Bronchial epithelial cell (primary cell): Measurements from ENCODE around the gene FLNA. TPM values are rescaled to one million over a fixed set of nuclear protein-coding genes. Genes with fewer than 3 reads are reported as not detected.

Experiments used
- DNase-seq: peaks from one replicate; pipeline ENCODE4 v3.0.0-alpha.2; 2010; ENCODE audit warnings: low read depth
- FAIRE-seq: peaks from 2 replicates; lab custom pipeline; 2011; peaks lifted over from hg19 to GRCh38; lab: Jason Lieb, UNC
- H3K27me3 ChIP-seq: 2 replicates; pipeline ENCODE4 v1.5.1; 2011; ENCODE audit warnings: low read length; ENCODE audit not compliant: control insufficient read depth, insufficient read depth
- H3K36me3 ChIP-seq: 2 replicates; pipeline ENCODE4 v1.5.1; 2011; ENCODE audit warnings: low read length; ENCODE audit not compliant: control insufficient read depth, insufficient read depth
- H3K4me3 ChIP-seq: 2 replicates; pipeline ENCODE4 v1.5.1; 2011; ENCODE audit warnings: mild to moderate bottlenecking, low read depth, low read length, control low read depth
- total RNA-seq: library from RNA; depleted of rRNA; stranded (reverse); fragments of >200 nt; gene quantifications from 2 replicates; pipeline ENCODE4 v1.2.1, GENCODE V29; 2014
- TF ChIP-seq, protein P1 (sequence below): IDR thresholded peaks from 2 replicates; pipeline ENCODE4 v1.5.1; 2011; ENCODE audit warnings: mild to moderate bottlenecking, moderate library complexity, low read length, control low read depth, inconsistent platforms; ENCODE audit not compliant: insufficient read depth, severe bottlenecking

FLNA gene
- total RNA-seq, 1 donor from 2014 or later = 858 TPM

GRCh38 chrX:154382483-154383069 is 8.1 kb upstream of the FLNA start:
- DNase-seq (no peak), FAIRE-seq (no peak)
- H3K27me3 ChIP-seq = no peaks in the 10 kb centered on the region
- peaks cover 4% of the 10 kb centered on the region for H3K36me3 ChIP-seq
- TF ChIP-seq, protein P1, sequence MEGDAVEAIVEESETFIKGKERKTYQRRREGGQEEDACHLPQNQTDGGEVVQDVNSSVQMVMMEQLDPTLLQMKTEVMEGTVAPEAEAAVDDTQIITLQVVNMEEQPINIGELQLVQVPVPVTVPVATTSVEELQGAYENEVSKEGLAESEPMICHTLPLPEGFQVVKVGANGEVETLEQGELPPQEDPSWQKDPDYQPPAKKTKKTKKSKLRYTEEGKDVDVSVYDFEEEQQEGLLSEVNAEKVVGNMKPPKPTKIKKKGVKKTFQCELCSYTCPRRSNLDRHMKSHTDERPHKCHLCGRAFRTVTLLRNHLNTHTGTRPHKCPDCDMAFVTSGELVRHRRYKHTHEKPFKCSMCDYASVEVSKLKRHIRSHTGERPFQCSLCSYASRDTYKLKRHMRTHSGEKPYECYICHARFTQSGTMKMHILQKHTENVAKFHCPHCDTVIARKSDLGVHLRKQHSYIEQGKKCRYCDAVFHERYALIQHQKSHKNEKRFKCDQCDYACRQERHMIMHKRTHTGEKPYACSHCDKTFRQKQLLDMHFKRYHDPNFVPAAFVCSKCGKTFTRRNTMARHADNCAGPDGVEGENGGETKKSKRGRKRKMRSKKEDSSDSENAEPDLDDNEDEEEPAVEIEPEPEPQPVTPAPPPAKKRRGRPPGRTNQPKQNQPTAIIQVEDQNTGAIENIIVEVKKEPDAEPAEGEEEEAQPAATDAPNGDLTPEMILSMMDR = no peak
- no peak overlapping the region for H3K4me3 ChIP-seq

- Histone ChIP-seq H3K27me3 (no peaks in the 10 kb centered on the region), H3K36me3 (peaks cover 4% of the 10 kb centered on the region), H3K4me3 (no peak overlapping the region)
- DNase-seq = no peak
- TF ChIP-seq, protein P1 = no peak
- FAIRE-seq = no peak
These were observed 6.8 kb upstream of the FLNA start for GRCh38 chrX:154381271-154381670.

GRCh38 chrX:154380787-154381186 is 6.4 kb upstream of the FLNA start:
- TF ChIP-seq, protein P1 = no peak
- no peak for DNase-seq
- FAIRE-seq = no peak
- Histone ChIP-seq H3K4me3 (no peak overlapping the region), H3K27me3 (no peaks in the 10 kb centered on the region), H3K36me3 (peaks cover 4% of the 10 kb centered on the region)

- Histone ChIP-seq H3K27me3 (no peaks in the 10 kb centered on the region), H3K36me3 (peaks cover 4% of the 10 kb centered on the region), H3K4me3 (peak overlapping the region; percentile 68)
- FAIRE-seq = no peak
- TF ChIP-seq, protein P1 = no peak
- DNase-seq = no peak
These were observed 5.7 kb upstream of the FLNA start for GRCh38 chrX:154380153-154380552.

- no peak for DNase-seq
These were observed 5.1 kb upstream of the FLNA start for GRCh38 chrX:154379569-154379951.

More at GRCh38 chrX:154379569-154379951, 5.1 kb upstream of the FLNA start:
- Histone ChIP-seq H3K4me3 (peak overlapping the region; percentile 68), H3K27me3 (no peaks in the 10 kb centered on the region), H3K36me3 (peaks cover 4% of the 10 kb centered on the region)
- TF ChIP-seq, protein P1 = no peak
- no peak for FAIRE-seq
